Endothelial cell of umbilical vein (primary cell): ENCODE data around the gene FMNL1. TPM values are rescaled to one million over a fixed set of nuclear protein-coding genes. Genes with fewer than 3 reads are reported as not detected.

Experiments used
- BruUV-seq: library from RNA; stranded (reverse); fragments of 400-500 nt; replicated peaks from 2 replicates; lab custom pipeline; 2021; lab: Mats Ljungman, UMichigan
- CTCF ChIA-PET: fragments of 300-600, 350-600 bp; sonication (Branson Sonifier 250); formaldehyde crosslinking; loops from one replicate; lab custom pipeline; 2021; ENCODE audit warnings: antibody characterized with exemption, inconsistent platforms; lab: Charles Lee
- POLR2A ChIA-PET: fragments of 300-600, 350-600 bp; sonication (Branson Sonifier 250); formaldehyde crosslinking; loops from one replicate; lab custom pipeline; 2021; ENCODE audit warnings: antibody characterized with exemption, inconsistent platforms; lab: Charles Lee
- DNase-seq: peaks from one replicate; pipeline ENCODE4 v3.0.0-alpha.2; 2011; ENCODE audit warnings: low read depth, low spot score
- FAIRE-seq: peaks from 2 replicates; lab custom pipeline; 2011; peaks lifted over from hg19 to GRCh38; lab: Jason Lieb, UNC
- H2AFZ ChIP-seq: 2 replicates; pipeline ENCODE4 v1.6.0; 2012; ENCODE audit warnings: low read depth, low read length, control low read depth, inconsistent platforms
- H3K27ac ChIP-seq: 2 replicates; pipeline ENCODE4 v1.5.1; 2011; ENCODE audit warnings: low read depth, mild to moderate bottlenecking, control low read depth, low read length, moderate library complexity; ENCODE audit not compliant: insufficient read depth
- H3K27me3 ChIP-seq, 2 experiments: 2 replicates each; pipeline versions ENCODE4 v1.6.0 to v1.6.1; 2011; ENCODE audit warnings: low read length in 2 of 2, mixed read lengths in 1 of 2; ENCODE audit not compliant: control insufficient read depth in 2 of 2, insufficient read depth in 2 of 2
- H3K36me3 ChIP-seq, 2 experiments: 2 replicates in 1 of 2; 3 replicates in 1 of 2; pipeline ENCODE4 v1.5.1; 2011; ENCODE audit warnings: low read length in 2 of 2, mild to moderate bottlenecking in 1 of 2, moderate library complexity in 1 of 2; ENCODE audit not compliant: control insufficient read depth in 2 of 2, insufficient read depth in 2 of 2; ENCODE audit errors: extremely low read depth in 1 of 2
- H3K4me1 ChIP-seq: 3 replicates; pipeline ENCODE4 v1.5.1; 2011; ENCODE audit warnings: mild to moderate bottlenecking, low read length; ENCODE audit not compliant: control insufficient read depth, insufficient read depth; ENCODE audit errors: extremely low read depth
- H3K4me2 ChIP-seq: 2 replicates; pipeline ENCODE4 v1.6.1; 2011; ENCODE audit warnings: low read length, control low read depth, mixed read lengths; ENCODE audit not compliant: insufficient read depth
- H3K4me3 ChIP-seq, 3 experiments: fragments of 200-600 bp in 1 of 3; sonication (generic), shearing (Covaris generic) in 1 of 3; replicated peaks in 1 of 3; 2 replicates each; pipeline ENCODE4 v1.5.1; 2011 to 2016; ENCODE audit warnings: control low read depth in 3 of 3, low read length in 3 of 3, mild to moderate bottlenecking in 2 of 3, inconsistent platforms in 1 of 3, low read depth in 1 of 3, moderate library complexity in 1 of 3; ENCODE audit not compliant: insufficient read depth in 1 of 3
- H3K79me2 ChIP-seq: 2 replicates; pipeline ENCODE4 v1.6.0; 2012; ENCODE audit warnings: low read length, inconsistent platforms; ENCODE audit not compliant: control insufficient read depth, insufficient read depth
- H3K9ac ChIP-seq: replicated peaks from 2 replicates; pipeline ENCODE3; 2011; ENCODE audit warnings: low read length, control low read depth; ENCODE audit not compliant: insufficient read depth; ENCODE audit errors: extremely low read depth
- H3K9me1 ChIP-seq: replicated peaks from 3 replicates; pipeline ENCODE4 v1.6.0; 2011; ENCODE audit warnings: mild to moderate bottlenecking, low read length; ENCODE audit not compliant: control insufficient read depth, insufficient read depth; ENCODE audit errors: extremely low read depth
- H3K9me3 ChIP-seq: replicated peaks from 2 replicates; pipeline ENCODE4 v1.5.1; 2012; ENCODE audit warnings: low read length, inconsistent platforms; ENCODE audit not compliant: control insufficient read depth, insufficient read depth
- H4K20me1 ChIP-seq: replicated peaks from 2 replicates; pipeline ENCODE3; 2011; ENCODE audit warnings: mild to moderate bottlenecking, low read length; ENCODE audit not compliant: control insufficient read depth, insufficient read depth; ENCODE audit errors: extremely low read depth
- CTCF ChIP-seq, 2 donors: IDR thresholded peaks; 1 replicate in 1 of 2; 2 replicates in 1 of 2; pipeline ENCODE4 v1.5.1; 2011; ENCODE audit warnings: low read length in 2 of 2, mild to moderate bottlenecking in 2 of 2, moderate library complexity in 2 of 2, control low read depth in 1 of 2, inconsistent platforms in 1 of 2, low read depth in 1 of 2; ENCODE audit not compliant: insufficient read depth in 1 of 2; ENCODE audit errors: extremely low read depth in 1 of 2
- FOS ChIP-seq: IDR thresholded peaks from 2 replicates; pipeline ENCODE4 v1.6.1; 2011; ENCODE audit warnings: mild to moderate bottlenecking, low read length, moderate library complexity, borderline replicate concordance; ENCODE audit not compliant: insufficient read depth
- GATA2 ChIP-seq: IDR thresholded peaks from 2 replicates; pipeline ENCODE4 v1.7.0; 2011; ENCODE audit warnings: low read depth, mild to moderate bottlenecking, moderate library complexity, mixed read lengths, low read length; ENCODE audit not compliant: insufficient read length, insufficient read depth
- JUN ChIP-seq: IDR thresholded peaks from 2 replicates; pipeline ENCODE4 v1.6.1; 2011; ENCODE audit warnings: borderline replicate concordance, low read depth; ENCODE audit not compliant: insufficient read length, insufficient read depth
- MYC ChIP-seq: IDR thresholded peaks from one replicate; pipeline ENCODE4 v1.6.1; 2011; ENCODE audit warnings: mild to moderate bottlenecking, low read depth, low read length
- POLR2A ChIP-seq: IDR thresholded peaks from 2 replicates; pipeline ENCODE4 v1.6.1; 2012; ENCODE audit warnings: low read depth, mild to moderate bottlenecking, control low read depth, low read length
- dilution Hi-C: fragments of 300-500 bp; cut with MboI; formaldehyde crosslinking; loops from one replicate; pipeline ENCODE4 v1.15.0; 2019; ENCODE audit warnings: low sequenced_read_pairs; ENCODE audit not compliant: extremely low pct_ligation_motif_present
- intact Hi-C: fragments of 100-400 bp; cut with micrococcal nuclease; formaldehyde crosslinking; loops from one replicate; pipeline ENCODE4 v1.10.0; 2022
- polyA plus RNA-seq, 4 experiments: library from polyadenylated mRNA; depleted of rRNA in 3 of 4; stranded (reverse) in 3 of 4; unstranded in 1 of 4; fragments of >200 nt; gene quantifications; 2 replicates each; pipeline versions ENCODE4 v1.2.1 to v1.2.3, GENCODE V29; 2011 to 2012; ENCODE audit warnings: missing spikeins in 1 of 4
- total RNA-seq: library from RNA; stranded (reverse); gene quantifications from 2 replicates; pipeline ENCODE4 v1.2.3, GENCODE V29; 2021

Gene FMNL1
- total and polyA plus RNA-seq, 2 donors (not counting 3 experiments of a cell fraction or from before 2014, with no cell fraction given) = 0.95 to 1.6 TPM

GRCh38 chr17:45279898-45280297 is 58.2 kb downstream of the FMNL1 start:
- Histone ChIP-seq H3K36me3 (peaks cover 8 to 23% of the 10 kb centered on the region in 2 experiments), H3K9me3 (no peaks in the 10 kb centered on the region), H3K27me3 (no peaks in the 10 kb centered on the region), H2AFZ (no peak overlapping the region), H3K27ac (no peak overlapping the region), H3K9ac (no peak overlapping the region), H3K79me2 (no peaks in the 10 kb centered on the region), H3K4me1 (peaks cover 15% of the 10 kb centered on the region), H3K4me2 (no peak overlapping the region), H4K20me1 (no peaks in the 10 kb centered on the region), H3K4me3 (no peak overlapping the region), H3K9me1 (no peaks in the 10 kb centered on the region)
- intact Hi-C loops = loop anchor here (2.0 kb wide), 1 partner anchor 37 kb away; the partner anchor contains the start of gene MAP3K14
- ChIA-PET POLR2A (interaction anchor here (0.7 kb wide), 1 partner anchor 15 kb away, joined by 7 read pairs; no protein-coding TSS in a partner anchor), CTCF (interaction anchor here (0.7 to 4.3 kb wide), 2 partner anchors 36 to 89 kb away, joined by 3 to 74 read pairs; partner anchors contain the start of gene MAP3K14)
- FAIRE-seq (no peak), DNase-seq (no peak)
- no TSS peak for BruUV-seq
- TF ChIP-seq GATA2 (no peak), MYC (no peak), FOS (no peak), CTCF (IDR thresholded peaks at IDR 0.05; ENCODE audit: extremely low read depth in 1 of 2, insufficient read depth in 1 of 2, low read depth in 1 of 2, low read length in 2 of 2) (no peak), POLR2A (no peak), JUN (no peak)
- dilution Hi-C loops = no loop called here
